A549 (cell line): ENCODE data around the gene ACSL3.

Source experiments
- CBX2 ChIP-seq: fragments of 200-600 bp; sonication (generic); IDR thresholded peaks from 2 replicates; pipeline ENCODE4 v1.6.1; 2016; ENCODE audit warnings: low read depth, mild to moderate bottlenecking, borderline replicate concordance
- POLR2A ChIP-seq: IDR thresholded peaks from 2 replicates; pipeline ENCODE4 v1.6.1; 2012; ENCODE audit warnings: mild to moderate bottlenecking, low read length
- TF ChIP-seq, protein P1 (sequence below): fragments of >200 bp; sonication (Bioruptor Twin); formaldehyde crosslinking; IDR thresholded peaks from 3 replicates; pipeline ENCODE4 v1.5.1; 2016
- TF ChIP-seq, protein P2 (sequence below): fragments of 200-600 bp; sonication (generic); IDR thresholded peaks from 2 replicates; pipeline ENCODE4 v1.6.1; 2016; ENCODE audit warnings: antibody characterized with exemption, mild to moderate bottlenecking, moderate library complexity
- TF ChIP-seq, protein P3 (sequence below): fragments of 450-650 bp; IDR thresholded peaks from 2 replicates; pipeline ENCODE4 v1.6.1; 2014; ENCODE audit warnings: antibody characterized with exemption

DNA sequence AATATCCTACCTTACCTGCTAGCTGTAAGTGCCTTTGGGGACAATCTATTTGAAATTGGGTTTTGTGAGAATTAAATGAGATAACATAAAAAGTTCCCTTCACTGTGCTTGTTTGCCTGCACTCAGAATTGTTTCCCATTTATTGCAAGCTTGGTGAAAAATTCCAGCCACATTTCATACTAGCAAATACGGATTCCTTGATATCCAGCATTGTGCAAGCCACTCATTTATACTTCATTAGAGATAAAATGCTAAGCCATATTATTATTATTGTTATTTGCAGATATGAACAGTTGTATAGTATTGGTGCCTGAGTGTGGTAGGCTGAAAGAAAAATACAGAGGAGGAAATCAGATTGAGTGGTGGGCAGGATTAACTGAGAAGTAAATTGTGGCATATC is 31.9 kb downstream of the ACSL3 start:
- TF ChIP-seq CBX2 = no peak
- TF ChIP-seq, protein P1, sequence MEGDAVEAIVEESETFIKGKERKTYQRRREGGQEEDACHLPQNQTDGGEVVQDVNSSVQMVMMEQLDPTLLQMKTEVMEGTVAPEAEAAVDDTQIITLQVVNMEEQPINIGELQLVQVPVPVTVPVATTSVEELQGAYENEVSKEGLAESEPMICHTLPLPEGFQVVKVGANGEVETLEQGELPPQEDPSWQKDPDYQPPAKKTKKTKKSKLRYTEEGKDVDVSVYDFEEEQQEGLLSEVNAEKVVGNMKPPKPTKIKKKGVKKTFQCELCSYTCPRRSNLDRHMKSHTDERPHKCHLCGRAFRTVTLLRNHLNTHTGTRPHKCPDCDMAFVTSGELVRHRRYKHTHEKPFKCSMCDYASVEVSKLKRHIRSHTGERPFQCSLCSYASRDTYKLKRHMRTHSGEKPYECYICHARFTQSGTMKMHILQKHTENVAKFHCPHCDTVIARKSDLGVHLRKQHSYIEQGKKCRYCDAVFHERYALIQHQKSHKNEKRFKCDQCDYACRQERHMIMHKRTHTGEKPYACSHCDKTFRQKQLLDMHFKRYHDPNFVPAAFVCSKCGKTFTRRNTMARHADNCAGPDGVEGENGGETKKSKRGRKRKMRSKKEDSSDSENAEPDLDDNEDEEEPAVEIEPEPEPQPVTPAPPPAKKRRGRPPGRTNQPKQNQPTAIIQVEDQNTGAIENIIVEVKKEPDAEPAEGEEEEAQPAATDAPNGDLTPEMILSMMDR = no peak
- TF ChIP-seq, protein P2, sequence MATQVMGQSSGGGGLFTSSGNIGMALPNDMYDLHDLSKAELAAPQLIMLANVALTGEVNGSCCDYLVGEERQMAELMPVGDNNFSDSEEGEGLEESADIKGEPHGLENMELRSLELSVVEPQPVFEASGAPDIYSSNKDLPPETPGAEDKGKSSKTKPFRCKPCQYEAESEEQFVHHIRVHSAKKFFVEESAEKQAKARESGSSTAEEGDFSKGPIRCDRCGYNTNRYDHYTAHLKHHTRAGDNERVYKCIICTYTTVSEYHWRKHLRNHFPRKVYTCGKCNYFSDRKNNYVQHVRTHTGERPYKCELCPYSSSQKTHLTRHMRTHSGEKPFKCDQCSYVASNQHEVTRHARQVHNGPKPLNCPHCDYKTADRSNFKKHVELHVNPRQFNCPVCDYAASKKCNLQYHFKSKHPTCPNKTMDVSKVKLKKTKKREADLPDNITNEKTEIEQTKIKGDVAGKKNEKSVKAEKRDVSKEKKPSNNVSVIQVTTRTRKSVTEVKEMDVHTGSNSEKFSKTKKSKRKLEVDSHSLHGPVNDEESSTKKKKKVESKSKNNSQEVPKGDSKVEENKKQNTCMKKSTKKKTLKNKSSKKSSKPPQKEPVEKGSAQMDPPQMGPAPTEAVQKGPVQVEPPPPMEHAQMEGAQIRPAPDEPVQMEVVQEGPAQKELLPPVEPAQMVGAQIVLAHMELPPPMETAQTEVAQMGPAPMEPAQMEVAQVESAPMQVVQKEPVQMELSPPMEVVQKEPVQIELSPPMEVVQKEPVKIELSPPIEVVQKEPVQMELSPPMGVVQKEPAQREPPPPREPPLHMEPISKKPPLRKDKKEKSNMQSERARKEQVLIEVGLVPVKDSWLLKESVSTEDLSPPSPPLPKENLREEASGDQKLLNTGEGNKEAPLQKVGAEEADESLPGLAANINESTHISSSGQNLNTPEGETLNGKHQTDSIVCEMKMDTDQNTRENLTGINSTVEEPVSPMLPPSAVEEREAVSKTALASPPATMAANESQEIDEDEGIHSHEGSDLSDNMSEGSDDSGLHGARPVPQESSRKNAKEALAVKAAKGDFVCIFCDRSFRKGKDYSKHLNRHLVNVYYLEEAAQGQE = no peak
- TF ChIP-seq POLR2A = no peak
- TF ChIP-seq, protein P3, sequence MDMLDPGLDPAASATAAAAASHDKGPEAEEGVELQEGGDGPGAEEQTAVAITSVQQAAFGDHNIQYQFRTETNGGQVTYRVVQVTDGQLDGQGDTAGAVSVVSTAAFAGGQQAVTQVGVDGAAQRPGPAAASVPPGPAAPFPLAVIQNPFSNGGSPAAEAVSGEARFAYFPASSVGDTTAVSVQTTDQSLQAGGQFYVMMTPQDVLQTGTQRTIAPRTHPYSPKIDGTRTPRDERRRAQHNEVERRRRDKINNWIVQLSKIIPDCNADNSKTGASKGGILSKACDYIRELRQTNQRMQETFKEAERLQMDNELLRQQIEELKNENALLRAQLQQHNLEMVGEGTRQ = no peak
